HepG2 (cell line): ENCODE measurements around the gene MCRIP2. TPM values are rescaled to one million over a fixed set of nuclear protein-coding genes. Genes with fewer than 3 reads are reported as not detected.

Source experiments
- ATF7 ChIP-seq, 2 experiments: fragments of 450-650 bp in 1 of 2; sonication (generic) in 1 of 2; formaldehyde crosslinking in 1 of 2; IDR thresholded peaks; 2 replicates each; pipeline versions ENCODE4 v1.4.0 to v1.6.1; 2016 to 2020; ENCODE audit warnings: antibody characterized with exemption in 1 of 2, mild to moderate bottlenecking in 1 of 2, missing genetic modification reagents in 1 of 2
- BORCS8-MEF2B ChIP-seq: sonication (generic); formaldehyde crosslinking; IDR thresholded peaks from 2 replicates; pipeline ENCODE4 v1.8.0; 2022; ENCODE audit warnings: mild to moderate bottlenecking, missing genetic modification reagents
- KDM1A ChIP-seq: IDR thresholded peaks from 2 replicates; pipeline ENCODE4 v1.6.1; 2016; ENCODE audit warnings: missing compliant biosample characterization
- MEF2D ChIP-seq: sonication (generic); formaldehyde crosslinking; IDR thresholded peaks from 2 replicates; pipeline ENCODE4 v1.5.1; 2020; ENCODE audit warnings: mild to moderate bottlenecking, missing genetic modification reagents
- NONO ChIP-seq, 2 experiments: fragments of 450-650 bp in 1 of 2; sonication (generic) in 1 of 2; formaldehyde crosslinking in 1 of 2; IDR thresholded peaks in 1 of 2; conservative IDR thresholded peaks in 1 of 2; 2 replicates each; pipeline versions ENCODE4 v1.6.1 to v1.8.0; 2017 to 2022; ENCODE audit warnings: mild to moderate bottlenecking in 1 of 2, missing genetic modification reagents in 1 of 2, moderate library complexity in 1 of 2
- PBX3 ChIP-seq: sonication (generic); formaldehyde crosslinking; IDR thresholded peaks from 2 replicates; pipeline ENCODE4 v1.8.1; 2023; ENCODE audit warnings: missing genetic modification reagents, inconsistent platforms, borderline replicate concordance
- PCBP1 ChIP-seq: fragments of 200-400 bp; formaldehyde crosslinking; IDR thresholded peaks from 2 replicates; pipeline ENCODE4 v1.6.1; 2017; ENCODE audit warnings: mild to moderate bottlenecking, low read depth, low read length, borderline replicate concordance
- SALL1 ChIP-seq: sonication (generic); formaldehyde crosslinking; IDR thresholded peaks from 2 replicates; pipeline ENCODE4 v1.8.0; 2022; ENCODE audit warnings: mild to moderate bottlenecking, missing genetic modification reagents
- SNAI1 ChIP-seq: sonication (generic); formaldehyde crosslinking; IDR thresholded peaks from 2 replicates; pipeline ENCODE4 v1.5.0; 2020; ENCODE audit warnings: mild to moderate bottlenecking, missing genetic modification reagents, borderline replicate concordance
- SNAPC5 ChIP-seq: sonication (generic); formaldehyde crosslinking; IDR thresholded peaks from 2 replicates; pipeline ENCODE4 v1.8.1; 2023; ENCODE audit warnings: mild to moderate bottlenecking, missing genetic modification reagents, borderline replicate concordance
- SRSF9 ChIP-seq: fragments of 200-400 bp; formaldehyde crosslinking; IDR thresholded peaks from 2 replicates; pipeline ENCODE4 v1.6.1; 2018; ENCODE audit warnings: borderline replicate concordance, mild to moderate bottlenecking, low read depth, low read length; ENCODE audit not compliant: insufficient read depth, poor library complexity, severe bottlenecking
- TMF1 ChIP-seq: sonication (generic); formaldehyde crosslinking; IDR thresholded peaks from 2 replicates; pipeline ENCODE4 v1.8.1; 2022; ENCODE audit warnings: low read depth, missing genetic modification reagents
- TRIM22 ChIP-seq: fragments of 450-650 bp; IDR thresholded peaks from 2 replicates; pipeline ENCODE4 v1.6.1; 2017
- YY1 ChIP-seq: IDR thresholded peaks from 2 replicates; pipeline ENCODE4 v1.6.1; 2011; ENCODE audit warnings: low read length, low read depth, moderate library complexity, mild to moderate bottlenecking; ENCODE audit not compliant: insufficient read depth, insufficient replicate concordance
- ZNF160 ChIP-seq: sonication (generic); formaldehyde crosslinking; IDR thresholded peaks from 2 replicates; pipeline ENCODE4 v1.8.0; 2022; ENCODE audit warnings: mild to moderate bottlenecking, inconsistent platforms, missing genetic modification reagents
- ZNF205 ChIP-seq: IDR thresholded peaks from 2 replicates; pipeline ENCODE4 v1.6.1; 2018; ENCODE audit warnings: missing biosample characterization, missing genetic modification reagents
- ZNF281 ChIP-seq: sonication (generic); formaldehyde crosslinking; IDR thresholded peaks from 2 replicates; pipeline ENCODE4 v1.4.0; 2020; ENCODE audit warnings: missing genetic modification reagents, borderline replicate concordance
- ZNF296 ChIP-seq: sonication (generic); formaldehyde crosslinking; conservative IDR thresholded peaks from 2 replicates; pipeline ENCODE4 v1.5.0; 2020; ENCODE audit warnings: mild to moderate bottlenecking, missing genetic modification reagents
- ZNF33A ChIP-seq: sonication (generic); formaldehyde crosslinking; IDR thresholded peaks from 2 replicates; pipeline ENCODE4 v1.5.1; 2020; ENCODE audit warnings: missing genetic modification reagents, mild to moderate bottlenecking, moderate library complexity, borderline replicate concordance
- polyA plus RNA-seq, 8 experiments: library from polyadenylated mRNA; depleted of rRNA in 3 of 8; stranded (reverse) in 7 of 8; unstranded in 1 of 8; fragments of >200 nt; fragmentation: Illumina TruSeq in 4 of 8; extraction: Trizol in 4 of 8; gene quantifications; 2 replicates each; pipeline versions ENCODE4 v1.2.1 to v1.2.3, GENCODE V29; 2011 to 2016; ENCODE audit warnings: low read depth in 4 of 8, missing spikeins in 1 of 8, mixed read lengths in 1 of 8; ENCODE audit not compliant: insufficient read depth in 1 of 8
- total RNA-seq, 5 experiments: library from RNA; depleted of rRNA; stranded (reverse); fragments of >200 nt; fragmentation: Illumina TruSeq; extraction: Trizol; gene quantifications; 2 replicates each; pipeline ENCODE4 v1.2.3, GENCODE V29; 2016; ENCODE audit warnings: low read depth in 1 of 5
- TF ChIP-seq, protein P1 (sequence below): sonication (generic); formaldehyde crosslinking; conservative IDR thresholded peaks from 2 replicates; pipeline ENCODE4 v1.4.0; 2020; ENCODE audit warnings: missing genetic modification reagents

Gene MCRIP2
- total and polyA plus RNA-seq, 2 of the 13 experiments (the other 11 are each of a cell fraction or from before 2014, with no cell fraction given), result 39.6 to 76.7 TPM

DNA sequence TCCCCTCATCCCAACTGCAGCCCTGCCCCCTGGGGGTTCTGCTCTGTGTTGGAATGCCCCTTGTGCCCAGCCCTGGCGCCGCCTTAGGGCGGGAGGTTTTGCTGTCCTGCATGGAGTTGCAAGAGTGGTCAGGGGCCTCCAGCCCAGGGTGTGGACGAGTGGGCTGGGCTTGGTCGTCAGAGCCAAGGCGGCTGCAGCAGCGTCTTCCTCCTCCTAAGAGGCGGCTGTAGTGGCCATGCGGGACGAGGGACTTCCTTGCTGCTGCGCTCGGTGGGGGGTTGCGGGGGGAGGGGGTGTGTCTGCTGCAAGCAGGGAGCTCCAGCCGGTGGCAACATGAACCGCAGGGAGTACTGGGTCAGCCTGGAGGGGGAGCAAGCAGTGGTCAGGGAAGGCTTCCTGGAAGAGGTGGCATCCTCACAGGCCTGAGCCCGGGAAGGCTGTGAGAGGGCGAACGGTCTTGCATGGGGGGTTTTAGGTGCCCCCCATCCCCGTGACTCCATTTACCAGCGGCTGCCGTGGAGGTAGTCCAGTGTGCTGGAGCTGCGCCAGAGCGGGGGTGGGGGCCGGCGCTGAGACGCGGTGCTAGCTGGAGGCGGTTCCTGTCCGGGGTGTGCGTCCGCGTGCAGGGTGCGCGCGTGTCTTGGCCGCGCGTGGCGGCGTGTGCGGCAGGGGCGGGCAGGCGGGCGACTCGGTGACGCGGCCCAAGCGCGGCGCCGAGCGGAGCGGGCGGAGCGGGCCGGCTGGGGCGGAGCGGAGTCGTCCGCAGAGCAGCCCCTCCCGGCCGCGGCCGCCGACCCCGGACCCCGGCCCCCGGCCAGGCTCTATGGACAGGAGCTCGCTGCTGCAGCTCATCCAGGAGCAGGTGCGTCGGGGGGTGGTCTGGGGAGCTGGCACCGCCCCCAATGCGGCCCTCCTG, 33.6 kb downstream of the MCRIP2 start, which contains the start of gene RHBDL1 (continued):
- TF ChIP-seq ZNF281 (CRISPR knock-in tag), result peak; percentile 34; the same call in 1 of the 2 replicates
- peak; percentile 39; the same call in 1 of the 2 replicates for TF ChIP-seq BORCS8-MEF2B (CRISPR knock-in tag)
- no peak for TF ChIP-seq TRIM22
- TF ChIP-seq SRSF9, result no peak
- no peak for TF ChIP-seq ZNF160 (CRISPR knock-in tag)
- no peak for TF ChIP-seq SNAPC5 (CRISPR knock-in tag)
- TF ChIP-seq ATF7 (IDR thresholded peaks at IDR 0.05), result no peak
- TF ChIP-seq ATF7 (CRISPR knock-in tag; IDR thresholded peaks at IDR 0.05), result no peak
- TF ChIP-seq PCBP1, result 0 out of 2 replicates have a peak, but pooled peaks have one; percentile 44
- TF ChIP-seq, protein P1, sequence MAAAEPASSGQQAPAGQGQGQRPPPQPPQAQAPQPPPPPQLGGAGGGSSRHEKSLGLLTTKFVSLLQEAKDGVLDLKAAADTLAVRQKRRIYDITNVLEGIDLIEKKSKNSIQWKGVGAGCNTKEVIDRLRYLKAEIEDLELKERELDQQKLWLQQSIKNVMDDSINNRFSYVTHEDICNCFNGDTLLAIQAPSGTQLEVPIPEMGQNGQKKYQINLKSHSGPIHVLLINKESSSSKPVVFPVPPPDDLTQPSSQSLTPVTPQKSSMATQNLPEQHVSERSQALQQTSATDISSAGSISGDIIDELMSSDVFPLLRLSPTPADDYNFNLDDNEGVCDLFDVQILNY (CRISPR knock-in tag), result no peak
- no peak for TF ChIP-seq PBX3 (CRISPR knock-in tag)
- TF ChIP-seq KDM1A (CRISPR knock-in tag), result 0 out of 2 replicates have a peak, but pooled peaks have one; percentile 17
- TF ChIP-seq SALL1 (CRISPR knock-in tag), result peak; percentile 36
- TF ChIP-seq SNAI1 (CRISPR knock-in tag), result no peak
- TF ChIP-seq ZNF205 (CRISPR knock-in tag), result 0 out of 2 replicates have a peak, but pooled peaks have one; percentile 28
- no peak for TF ChIP-seq ZNF296 (CRISPR knock-in tag)
- 0 out of 2 replicates have a peak, but pooled peaks have one; percentile 26 for TF ChIP-seq TMF1
- no peak for TF ChIP-seq ZNF33A
- TF ChIP-seq YY1, result peak; percentile 10
- no peak for TF ChIP-seq NONO (IDR thresholded peaks at IDR 0.05)
- peak; percentile 63; the same call in 1 of the 2 replicates for TF ChIP-seq NONO (CRISPR knock-in tag; conservative IDR thresholded peaks at IDR 0.05)
- no peak for TF ChIP-seq MEF2D (CRISPR knock-in tag)
